ENCODE results near the gene DPM2. TPM values are rescaled to one million over a fixed set of nuclear protein-coding genes. Genes with fewer than 3 reads are reported as not detected.

Gene DPM2
- total and polyA plus RNA-seq, 2 experiments from 2014 or later, result 26.1 to 70.7 TPM

DNA sequence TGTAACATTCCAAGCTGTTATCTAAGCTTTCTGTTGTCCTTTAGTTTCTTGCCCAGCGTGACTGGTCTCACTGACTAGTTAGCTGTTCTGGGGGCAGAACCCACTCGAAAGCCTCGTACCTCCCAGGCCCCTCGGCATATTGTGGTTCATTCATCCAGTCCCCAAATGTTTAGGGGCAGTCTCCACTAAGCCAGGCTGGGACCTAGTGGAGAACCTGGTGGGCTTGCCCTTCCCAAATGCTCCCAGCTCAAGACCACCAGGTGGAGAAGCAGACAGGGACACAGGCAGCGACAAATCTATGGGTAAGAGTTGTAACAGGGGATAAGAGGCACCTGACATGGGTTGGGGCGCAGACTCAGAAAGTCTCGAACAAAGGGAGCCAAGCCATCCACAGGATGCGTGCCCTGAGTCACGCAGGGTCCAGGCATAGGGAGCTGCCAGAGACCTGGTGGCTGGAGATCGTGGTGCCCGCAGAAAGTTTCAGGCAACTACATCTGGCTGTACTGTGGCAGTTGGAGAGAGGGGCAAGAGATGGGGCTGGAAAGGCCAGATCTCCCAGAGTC, 44.0 kb upstream of the DPM2 start:
- TF ChIP-seq, protein P1, sequence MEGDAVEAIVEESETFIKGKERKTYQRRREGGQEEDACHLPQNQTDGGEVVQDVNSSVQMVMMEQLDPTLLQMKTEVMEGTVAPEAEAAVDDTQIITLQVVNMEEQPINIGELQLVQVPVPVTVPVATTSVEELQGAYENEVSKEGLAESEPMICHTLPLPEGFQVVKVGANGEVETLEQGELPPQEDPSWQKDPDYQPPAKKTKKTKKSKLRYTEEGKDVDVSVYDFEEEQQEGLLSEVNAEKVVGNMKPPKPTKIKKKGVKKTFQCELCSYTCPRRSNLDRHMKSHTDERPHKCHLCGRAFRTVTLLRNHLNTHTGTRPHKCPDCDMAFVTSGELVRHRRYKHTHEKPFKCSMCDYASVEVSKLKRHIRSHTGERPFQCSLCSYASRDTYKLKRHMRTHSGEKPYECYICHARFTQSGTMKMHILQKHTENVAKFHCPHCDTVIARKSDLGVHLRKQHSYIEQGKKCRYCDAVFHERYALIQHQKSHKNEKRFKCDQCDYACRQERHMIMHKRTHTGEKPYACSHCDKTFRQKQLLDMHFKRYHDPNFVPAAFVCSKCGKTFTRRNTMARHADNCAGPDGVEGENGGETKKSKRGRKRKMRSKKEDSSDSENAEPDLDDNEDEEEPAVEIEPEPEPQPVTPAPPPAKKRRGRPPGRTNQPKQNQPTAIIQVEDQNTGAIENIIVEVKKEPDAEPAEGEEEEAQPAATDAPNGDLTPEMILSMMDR (IDR thresholded peaks at IDR 0.05; ENCODE audit: low read depth, low read length), result no peak
- Histone ChIP-seq H3K27ac (peak overlapping the region; percentile 98), H3K27me3 (no peaks in the 10 kb centered on the region), H3K9me3 (ENCODE audit: low read depth) (no peaks in the 10 kb centered on the region), H3K4me3 (peak overlapping the region; percentile 22), H3K4me1 (ENCODE audit: low read depth) (peaks cover 40% of the 10 kb centered on the region), H3K36me3 (no peaks in the 10 kb centered on the region)
- DNase-seq (ENCODE audit: low read depth in 1 of 2, low spot score in 1 of 2), result no peak

DNA sequence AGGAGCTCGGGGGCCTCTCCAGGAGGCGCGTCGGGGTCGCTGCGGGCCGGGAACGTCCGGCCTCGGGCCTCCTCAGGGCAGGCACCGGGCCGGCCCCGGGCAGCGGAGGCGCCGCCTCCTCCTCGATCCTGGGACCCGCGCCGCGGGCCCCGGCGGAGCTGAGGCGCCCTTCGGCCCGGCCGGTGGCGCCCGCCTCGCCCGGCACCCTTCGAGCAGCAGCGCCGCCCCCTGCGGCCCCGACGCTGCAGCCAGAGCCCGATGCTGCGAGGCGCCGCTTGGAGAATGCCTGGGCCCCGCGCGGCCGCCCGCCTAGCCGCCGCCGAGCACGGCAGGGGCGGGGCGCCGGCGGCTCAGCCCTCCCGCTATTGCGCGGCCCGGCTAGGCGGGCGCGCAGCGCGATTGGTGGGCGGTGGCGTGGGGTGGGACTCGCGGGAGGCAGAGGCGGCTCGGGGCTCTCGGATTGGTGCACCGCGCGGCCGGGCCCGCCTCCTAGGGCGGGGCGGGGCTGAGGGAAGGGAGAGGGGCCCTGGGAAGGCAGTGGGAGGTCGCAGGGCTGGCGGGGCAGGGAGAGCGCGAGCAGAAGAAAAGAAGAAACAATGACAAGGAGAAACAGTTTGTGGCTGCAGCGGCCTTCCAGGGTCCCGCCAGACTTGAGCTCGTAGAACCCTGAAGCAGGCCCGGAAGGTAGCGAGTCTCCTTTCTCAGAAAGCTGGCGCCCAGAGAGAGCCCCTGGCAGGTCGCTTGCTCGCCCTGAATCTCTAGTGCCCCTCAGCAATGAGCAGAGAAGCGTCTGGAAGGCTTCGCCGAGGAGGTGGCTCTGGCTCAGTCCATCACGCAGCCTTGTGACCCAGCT, 43.3 kb upstream of the DPM2 start, which contains the start of gene EEIG1:
Gene EEIG1, minus strand, starts transcription at position 284 of the 853 bp plus-strand sequence. CDS start 852 bp downstream, outside the sequence.
- H3K36me3 ChIP-seq, result no peaks in the 10 kb centered on the region
- no peaks in the 10 kb centered on the region for H3K27me3 ChIP-seq
- peak within 1 kb of the TSS; percentile 98 for H3K27ac ChIP-seq
- no peaks in the 10 kb centered on the region for H3K9me3 ChIP-seq (ENCODE audit: low read depth)
- DNase-seq (ENCODE audit: low read depth in 1 of 2, low spot score in 1 of 2), result peak; percentile 94 to 98
- peak within 1 kb of the TSS; percentile 99 for H3K4me3 ChIP-seq
- TF ChIP-seq, protein P1 (IDR thresholded peaks at IDR 0.05; ENCODE audit: low read depth, low read length), result no peak
- peaks cover 44% of the 10 kb centered on the region for H3K4me1 ChIP-seq (ENCODE audit: low read depth)

DNA sequence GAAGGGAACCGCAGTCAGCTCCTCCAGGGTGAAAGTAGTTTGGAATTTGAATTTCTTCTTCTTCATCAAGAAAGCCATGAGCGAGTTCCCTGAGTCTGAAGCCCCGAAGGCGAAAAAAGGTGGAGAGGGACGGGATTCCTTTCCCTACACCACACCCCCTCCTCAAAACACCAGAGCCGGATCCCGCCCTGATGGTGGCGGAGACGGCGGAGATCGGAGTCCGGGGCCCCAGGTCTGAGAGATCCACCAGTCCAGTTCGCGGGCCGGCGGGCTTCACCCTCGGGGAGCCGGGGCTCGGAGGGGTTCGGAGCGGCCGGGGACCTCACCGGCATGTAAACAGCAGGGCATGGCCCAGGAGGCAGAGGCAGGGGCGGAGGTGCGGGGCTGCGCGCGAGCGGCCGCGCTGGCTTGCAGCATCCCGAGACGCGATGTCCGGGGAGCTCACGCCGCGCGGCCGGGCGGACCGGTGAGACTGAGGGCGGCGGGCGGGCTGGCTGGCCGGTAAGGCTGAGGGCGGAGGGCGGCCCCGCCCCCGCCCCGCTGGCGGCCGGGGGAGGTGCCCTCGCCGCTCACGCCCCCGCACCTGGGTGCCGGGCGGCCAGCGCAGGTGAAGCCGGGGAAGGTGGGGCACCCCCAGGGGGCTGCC, 42.5 kb upstream of the DPM2 start:
- Histone ChIP-seq H3K27ac (peak overlapping the region; percentile 92), H3K27me3 (no peaks in the 10 kb centered on the region), H3K36me3 (no peaks in the 10 kb centered on the region), H3K4me3 (peak overlapping the region; percentile 99), H3K4me1 (ENCODE audit: low read depth) (peaks cover 49% of the 10 kb centered on the region), H3K9me3 (ENCODE audit: low read depth) (no peaks in the 10 kb centered on the region)
- TF ChIP-seq, protein P1 (IDR thresholded peaks at IDR 0.05; ENCODE audit: low read depth, low read length), result no peak
- DNase-seq (ENCODE audit: low read depth in 1 of 2, low spot score in 1 of 2), result peak in 1 of 2 donors; percentile 67

DNA sequence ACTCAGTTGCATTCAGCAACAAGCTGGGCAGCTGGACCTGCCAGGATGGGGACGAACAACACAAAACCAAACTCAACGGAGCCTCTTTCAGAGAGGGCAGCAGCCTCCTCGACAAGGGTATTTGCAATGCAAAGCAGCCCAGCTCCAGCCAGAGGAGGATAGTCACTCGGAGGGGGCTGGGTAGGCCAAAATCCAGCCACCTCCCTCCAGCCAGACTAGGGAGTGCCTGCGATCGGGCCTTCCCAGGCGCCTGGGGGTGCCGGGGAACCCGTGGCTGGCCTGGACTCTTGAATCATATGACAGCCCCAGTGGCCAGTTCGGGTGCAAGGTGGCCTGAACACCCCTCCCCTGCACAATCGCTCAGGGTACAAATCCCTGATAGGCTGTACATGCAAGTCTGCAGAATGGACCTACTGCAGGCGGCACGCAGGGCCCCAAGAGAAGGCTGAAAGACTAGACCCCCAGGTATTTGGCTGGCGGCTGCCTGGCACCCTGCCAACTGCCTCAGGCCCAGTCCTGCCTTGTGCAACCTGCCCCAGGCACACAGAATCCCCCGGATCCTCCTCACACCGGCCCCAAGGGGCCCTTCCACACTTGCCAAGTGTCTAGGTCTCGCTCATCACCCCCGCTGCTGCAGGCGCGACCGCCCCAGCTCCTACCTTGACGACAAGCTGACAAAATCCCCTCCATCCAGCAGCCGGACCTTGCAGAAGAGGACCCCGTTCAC, 41.8 kb upstream of the DPM2 start:
- Histone ChIP-seq H3K27me3 (no peaks in the 10 kb centered on the region), H3K4me3 (peak overlapping the region; percentile 99), H3K4me1 (ENCODE audit: low read depth) (peaks cover 56% of the 10 kb centered on the region), H3K27ac (peak overlapping the region; percentile 92), H3K9me3 (ENCODE audit: low read depth) (no peaks in the 10 kb centered on the region), H3K36me3 (no peaks in the 10 kb centered on the region)
- TF ChIP-seq, protein P1 (IDR thresholded peaks at IDR 0.05; ENCODE audit: low read depth, low read length), result no peak
- DNase-seq (ENCODE audit: low read depth in 1 of 2, low spot score in 1 of 2), result peak; percentile 40 to 69

DNA sequence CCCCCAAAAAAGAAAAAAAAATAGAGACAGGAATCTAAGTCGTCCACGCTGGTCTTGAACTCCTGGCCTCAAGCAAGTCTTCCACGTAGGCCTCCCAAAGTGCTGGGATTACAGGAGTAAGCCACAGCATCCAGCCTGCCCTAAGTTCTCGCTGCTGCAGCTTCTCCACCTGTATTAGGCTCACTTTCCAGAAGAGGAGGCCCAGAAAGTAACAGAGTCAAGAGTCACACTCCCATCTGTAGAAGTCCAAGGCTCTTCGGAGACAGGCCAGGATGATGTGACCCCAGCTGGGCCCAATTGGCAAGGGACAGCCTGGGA, 41.3 kb upstream of the DPM2 start:
- peak overlapping the region; percentile 99 for H3K4me3 ChIP-seq
- peak overlapping the region; percentile 92 for H3K27ac ChIP-seq
- H3K4me1 ChIP-seq (ENCODE audit: low read depth), result peaks cover 61% of the 10 kb centered on the region
- no peaks in the 10 kb centered on the region for H3K36me3 ChIP-seq
- no peak for DNase-seq (ENCODE audit: low read depth in 1 of 2, low spot score in 1 of 2)
- no peaks in the 10 kb centered on the region for H3K9me3 ChIP-seq (ENCODE audit: low read depth)
- no peaks in the 10 kb centered on the region for H3K27me3 ChIP-seq
- TF ChIP-seq, protein P1 (IDR thresholded peaks at IDR 0.05; ENCODE audit: low read depth, low read length), result no peak

Data from cardiac muscle cell (in vitro differentiated cells and primary cell).